GM12878 (cell line): ENCODE measurements around the gene POLD1. TPM values are rescaled to one million over a fixed set of nuclear protein-coding genes. Genes with fewer than 3 reads are reported as not detected.

Source experiments
- ATAC-seq: fragments of 200-7000 bp; cut with Tn5 transposase; 3 replicates; pipeline ENCODE4 v1.9.1; 2020; ENCODE audit warnings: mild to moderate bottlenecking, moderate library complexity
- BruUV-seq: library from RNA; stranded (reverse); fragments of 400-500 nt; replicated peaks from 2 replicates; lab custom pipeline; 2021; lab: Mats Ljungman, UMichigan
- CTCF ChIA-PET: fragments of 300-600 bp; sonication (Branson Sonifier 250); formaldehyde crosslinking; extraction: SDS; loops from one replicate; lab custom pipeline; 2021; ENCODE audit warnings: inconsistent platforms; lab: Yijun Ruan, JAX
- POLR2A ChIA-PET: fragments of 350-600 bp; formaldehyde crosslinking; extraction: SDS; loops from one replicate; lab custom pipeline; 2021; ENCODE audit warnings: inconsistent platforms; lab: Charles Lee
- RAD21 ChIA-PET: fragments of 300-600 bp; sonication (Branson Sonifier 250); formaldehyde crosslinking; loops from one replicate; lab custom pipeline; 2023; ENCODE audit warnings: antibody characterized with exemption; ENCODE audit not compliant: unreplicated experiment; lab: Charles Lee
- SMC1A ChIA-PET: fragments of 300-600 bp; sonication (Branson Sonifier 250); formaldehyde crosslinking; loops from one replicate; lab custom pipeline; 2023; ENCODE audit not compliant: unreplicated experiment, uncharacterized antibody; lab: Charles Lee
- DNase-seq: peaks from one replicate; pipeline ENCODE4 v3.0.0-alpha.2; 2011; ENCODE audit warnings: low read depth, low spot score
- FAIRE-seq: peaks from 3 replicates; lab custom pipeline; 2011; peaks lifted over from hg19 to GRCh38; lab: Jason Lieb, UNC
- H2AFZ ChIP-seq: 2 replicates; pipeline ENCODE4 v1.6.0; 2011; ENCODE audit warnings: low read depth, low read length, control low read depth; ENCODE audit not compliant: control insufficient read depth
- H3K27ac ChIP-seq: 2 replicates; pipeline ENCODE4 v1.5.1; 2011; ENCODE audit warnings: control low read depth; ENCODE audit not compliant: control insufficient read depth, insufficient read depth
- H3K27me3 ChIP-seq, 2 experiments: replicated peaks in 1 of 2; 2 replicates each; pipeline versions ENCODE4 v1.6.0 to v1.6.1; 2011; ENCODE audit warnings: low read length in 1 of 2; ENCODE audit not compliant: control insufficient read depth in 2 of 2, insufficient read depth in 2 of 2
- H3K36me3 ChIP-seq, 2 experiments: 2 replicates each; pipeline ENCODE4 v1.5.1; 2011; ENCODE audit warnings: low read length in 1 of 2; ENCODE audit not compliant: control insufficient read depth in 2 of 2, insufficient read depth in 2 of 2
- H3K4me1 ChIP-seq: 2 replicates; pipeline ENCODE4 v1.6.1; 2011; ENCODE audit warnings: mild to moderate bottlenecking, low read length, moderate library complexity, mixed read lengths; ENCODE audit not compliant: control insufficient read depth, insufficient read depth
- H3K4me2 ChIP-seq: 2 replicates; pipeline ENCODE4 v1.6.0; 2011; ENCODE audit warnings: control low read depth; ENCODE audit not compliant: control insufficient read depth, insufficient read depth
- H3K4me3 ChIP-seq: fragments of 200-600 bp; sonication (generic); 2 replicates; pipeline ENCODE4 v1.5.1; 2016
- H3K79me2 ChIP-seq: 2 replicates; pipeline ENCODE4 v1.6.0; 2011; ENCODE audit warnings: low read length; ENCODE audit not compliant: control insufficient read depth, insufficient read depth
- H3K9ac ChIP-seq: 2 replicates; pipeline ENCODE4 v1.8.0; 2011; ENCODE audit warnings: low read length, control low read depth, mixed read lengths; ENCODE audit not compliant: control insufficient read depth, insufficient read depth
- H3K9me3 ChIP-seq: replicated peaks from 3 replicates; pipeline ENCODE4 v1.5.1; 2011; ENCODE audit warnings: mild to moderate bottlenecking, low read length; ENCODE audit not compliant: control insufficient read depth, insufficient read depth
- H4K20me1 ChIP-seq: 2 replicates; pipeline ENCODE4 v1.6.0; 2011; ENCODE audit not compliant: control insufficient read depth, insufficient read depth
- CHD4 ChIP-seq: fragments of 200-600 bp; sonication (generic); IDR thresholded peaks from 2 replicates; pipeline ENCODE4 v1.6.1; 2016; ENCODE audit warnings: mild to moderate bottlenecking
- EZH2 ChIP-seq: IDR thresholded peaks from 2 replicates; pipeline ENCODE4 v1.6.1; 2012; ENCODE audit warnings: low read depth, mild to moderate bottlenecking, control low read depth, inconsistent platforms, low read length, borderline replicate concordance; ENCODE audit not compliant: control insufficient read depth
- IRF4 ChIP-seq: IDR thresholded peaks from 2 replicates; pipeline ENCODE4 v1.6.1; 2011; ENCODE audit warnings: low read depth, low read length
- MEF2A ChIP-seq: IDR thresholded peaks from 2 replicates; pipeline ENCODE4 v1.6.1; 2011; ENCODE audit warnings: low read depth, mild to moderate bottlenecking, low read length, moderate library complexity; ENCODE audit not compliant: insufficient read depth
- PAX5 ChIP-seq: IDR thresholded peaks from 2 replicates; pipeline ENCODE4 v1.6.1; 2011; ENCODE audit warnings: low read depth, low read length, borderline replicate concordance
- PBX3 ChIP-seq: IDR thresholded peaks from 2 replicates; pipeline ENCODE4 v1.6.1; 2011; ENCODE audit warnings: mild to moderate bottlenecking, low read depth, low read length, moderate library complexity; ENCODE audit not compliant: insufficient replicate concordance
- RAD51 ChIP-seq: fragments of 450-650 bp; IDR thresholded peaks from 2 replicates; pipeline ENCODE4 v1.6.1; 2016; ENCODE audit warnings: moderate library complexity, mild to moderate bottlenecking, inconsistent platforms
- SPI1 ChIP-seq: IDR thresholded peaks from 2 replicates; pipeline ENCODE4 v1.6.1; 2011; ENCODE audit warnings: low read depth, mild to moderate bottlenecking, low read length, moderate library complexity, borderline replicate concordance; ENCODE audit not compliant: insufficient read depth
- SREBF1 ChIP-seq: IDR thresholded peaks from 2 replicates; pipeline ENCODE4 v1.6.1; 2012; ENCODE audit warnings: mild to moderate bottlenecking, low read length
- SRF ChIP-seq, 2 experiments: IDR thresholded peaks; 2 replicates each; pipeline ENCODE4 v1.6.1; 2011; ENCODE audit warnings: low read depth in 2 of 2, low read length in 2 of 2, mild to moderate bottlenecking in 1 of 2, moderate library complexity in 1 of 2
- SUPT20H ChIP-seq: IDR thresholded peaks from 2 replicates; pipeline ENCODE4 v1.6.1; 2011; ENCODE audit warnings: low read depth, mild to moderate bottlenecking, low read length, moderate library complexity, borderline replicate concordance; ENCODE audit not compliant: control insufficient read depth
- ZBED1 ChIP-seq: IDR thresholded peaks from 2 replicates; pipeline ENCODE4 v1.6.1; 2016; ENCODE audit warnings: borderline replicate concordance
- ZNF207 ChIP-seq: fragments of 450-650 bp; IDR thresholded peaks from 2 replicates; pipeline ENCODE4 v1.6.1; 2014; ENCODE audit warnings: antibody characterized with exemption, mild to moderate bottlenecking, borderline replicate concordance
- WGBS: methylation state at CpG from one replicate; pipeline ENCODE4 v1.1.6; 2016; ENCODE audit warnings: low lambda C conversion rate; ENCODE audit not compliant: insufficient replicate concordance, insufficient coverage; ENCODE audit errors: missing lambda C conversion rate; 5-methylcytosine and 5-hydroxymethylcytosine counted together
- in situ Hi-C: fragments of 300-500 bp; cut with MboI; formaldehyde crosslinking; loops from 9 replicates; pipeline ENCODE4 v1.14.3; 2018; ENCODE audit warnings: mixed read lengths
- intact Hi-C: fragments of 100-400 bp; cut with micrococcal nuclease; formaldehyde crosslinking; loops from one replicate; pipeline ENCODE4 v1.14.2; 2022; ENCODE audit not compliant: unreplicated experiment
- polyA plus RNA-seq, 11 experiments: library from polyadenylated mRNA; depleted of rRNA in 4 of 11; unstranded in 6 of 11; stranded (reverse) in 5 of 11; fragments of >200 nt; fragmentation: Nextera tagmentation in 4 of 11; fragmentation: Illumina TruSeq in 1 of 11; extraction: Ambion mirVana in 4 of 11; extraction: Trizol in 1 of 11; gene quantifications; 1 replicate in 1 of 11; 2 replicates in 10 of 11; pipeline versions ENCODE4 v1.2.1 to v1.2.3, GENCODE V29; 2011 to 2016; ENCODE audit warnings: inconsistent platforms in 2 of 11, missing spikeins in 2 of 11, low read depth in 1 of 11
- total RNA-seq, 4 experiments: library from RNA; depleted of rRNA in 3 of 4; stranded (reverse); fragments of >200 nt in 3 of 4; fragmentation: Illumina TruSeq in 1 of 4; extraction: Trizol in 1 of 4; gene quantifications; 2 replicates each; pipeline versions ENCODE4 v1.2.1 to v1.2.3, GENCODE V29; 2013 to 2021
- TF ChIP-seq, protein P1 (sequence below): fragments of 450-650 bp; IDR thresholded peaks from 2 replicates; pipeline ENCODE4 v1.6.1; 2017; ENCODE audit warnings: mild to moderate bottlenecking
- TF ChIP-seq, protein P2 (sequence below): fragments of 450-650 bp; formaldehyde crosslinking; IDR thresholded peaks from 2 replicates; pipeline ENCODE4 v1.4.0; 2020; ENCODE audit warnings: mild to moderate bottlenecking, moderate library complexity

POLD1 gene
- total and polyA plus RNA-seq, 10 of the 15 experiments (the other 5 are each of a cell fraction or from before 2014, with no cell fraction given) = 0.76 to 165 (median 63.4) TPM

DNA sequence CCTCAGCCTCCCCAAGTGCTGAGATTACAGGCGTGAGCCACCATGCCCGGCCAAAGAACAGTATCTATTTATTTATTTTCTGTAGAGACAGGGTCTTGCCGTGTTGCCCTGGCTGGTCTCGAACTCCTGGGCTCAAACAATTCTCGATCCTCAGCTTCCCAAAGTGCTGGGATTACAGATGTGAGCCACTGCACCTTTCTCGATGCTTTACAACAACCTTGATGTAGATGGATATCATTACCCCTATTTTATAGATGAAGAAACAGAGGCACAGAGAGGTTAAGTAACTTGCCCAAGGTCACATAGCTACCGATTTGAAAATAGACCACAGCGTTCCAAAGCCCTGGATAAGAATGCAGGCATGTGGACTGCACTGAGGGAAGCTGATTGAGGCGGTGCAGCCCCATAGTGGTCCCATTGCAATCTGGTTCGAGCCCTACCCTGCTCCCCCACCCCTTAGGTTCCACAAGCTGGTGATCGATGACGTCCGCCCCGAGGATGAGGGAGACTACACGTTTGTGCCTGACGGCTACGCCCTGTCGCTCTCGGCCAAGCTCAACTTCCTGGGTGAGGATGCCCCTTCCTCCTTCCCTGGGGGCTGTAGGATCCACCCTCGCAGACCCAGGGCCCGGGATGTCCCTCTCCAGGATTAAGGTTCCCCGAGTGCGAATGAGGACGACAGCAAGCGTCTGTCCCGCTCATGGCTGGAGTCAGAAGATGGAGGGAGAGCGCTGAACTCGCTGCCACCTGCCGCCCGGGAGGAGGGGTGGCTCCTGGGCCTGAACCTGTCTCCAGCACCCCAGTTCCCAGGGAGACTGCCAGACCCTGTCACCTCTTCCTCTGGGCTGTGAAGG is 66.4 kb downstream of the POLD1 start (continued):
- TF ChIP-seq RAD51 (no peak), EZH2 (no peak)

- DNase-seq (no peak), FAIRE-seq (no peak), ATAC-seq (no peak)
- ChIA-PET POLR2A (no interaction called here), SMC1A (no interaction called here), CTCF (interaction anchor here (1.0 to 1.4 kb wide), 2 partner anchors 10 kb away, joined by 3 to 4 read pairs; no protein-coding TSS in a partner anchor), RAD21 (no interaction called here)
- no peak overlapping the region for H3K27ac ChIP-seq
- no peaks in the 10 kb centered on the region for H4K20me1 ChIP-seq
- in situ Hi-C loops (no loop called here), intact Hi-C loops (no loop called here)
- WGBS = 82% methylated on average over 2 of the region's 13 CpGs
- no TSS peak for BruUV-seq
- H3K27me3 ChIP-seq = no peaks in the 10 kb centered on the region
- no peak overlapping the region for H3K9ac ChIP-seq
- no peaks in the 10 kb centered on the region for H3K4me1 ChIP-seq
- no peak overlapping the region for H2AFZ ChIP-seq
- no peak overlapping the region for H3K4me2 ChIP-seq
- no peaks in the 10 kb centered on the region for H3K9me3 ChIP-seq
- no peaks in the 10 kb centered on the region for H3K36me3 ChIP-seq
- no peaks in the 10 kb centered on the region for H3K79me2 ChIP-seq
- H3K4me3 ChIP-seq = no peak overlapping the region
- TF ChIP-seq SREBF1 = no peak
- TF ChIP-seq PAX5 = no peak
- TF ChIP-seq MEF2A = no peak
- no peak for TF ChIP-seq PBX3
- no peak for TF ChIP-seq SUPT20H
- TF ChIP-seq, protein P1, sequence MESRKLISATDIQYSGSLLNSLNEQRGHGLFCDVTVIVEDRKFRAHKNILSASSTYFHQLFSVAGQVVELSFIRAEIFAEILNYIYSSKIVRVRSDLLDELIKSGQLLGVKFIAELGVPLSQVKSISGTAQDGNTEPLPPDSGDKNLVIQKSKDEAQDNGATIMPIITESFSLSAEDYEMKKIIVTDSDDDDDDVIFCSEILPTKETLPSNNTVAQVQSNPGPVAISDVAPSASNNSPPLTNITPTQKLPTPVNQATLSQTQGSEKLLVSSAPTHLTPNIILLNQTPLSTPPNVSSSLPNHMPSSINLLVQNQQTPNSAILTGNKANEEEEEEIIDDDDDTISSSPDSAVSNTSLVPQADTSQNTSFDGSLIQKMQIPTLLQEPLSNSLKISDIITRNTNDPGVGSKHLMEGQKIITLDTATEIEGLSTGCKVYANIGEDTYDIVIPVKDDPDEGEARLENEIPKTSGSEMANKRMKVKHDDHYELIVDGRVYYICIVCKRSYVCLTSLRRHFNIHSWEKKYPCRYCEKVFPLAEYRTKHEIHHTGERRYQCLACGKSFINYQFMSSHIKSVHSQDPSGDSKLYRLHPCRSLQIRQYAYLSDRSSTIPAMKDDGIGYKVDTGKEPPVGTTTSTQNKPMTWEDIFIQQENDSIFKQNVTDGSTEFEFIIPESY = no peak
- TF ChIP-seq, protein P2, sequence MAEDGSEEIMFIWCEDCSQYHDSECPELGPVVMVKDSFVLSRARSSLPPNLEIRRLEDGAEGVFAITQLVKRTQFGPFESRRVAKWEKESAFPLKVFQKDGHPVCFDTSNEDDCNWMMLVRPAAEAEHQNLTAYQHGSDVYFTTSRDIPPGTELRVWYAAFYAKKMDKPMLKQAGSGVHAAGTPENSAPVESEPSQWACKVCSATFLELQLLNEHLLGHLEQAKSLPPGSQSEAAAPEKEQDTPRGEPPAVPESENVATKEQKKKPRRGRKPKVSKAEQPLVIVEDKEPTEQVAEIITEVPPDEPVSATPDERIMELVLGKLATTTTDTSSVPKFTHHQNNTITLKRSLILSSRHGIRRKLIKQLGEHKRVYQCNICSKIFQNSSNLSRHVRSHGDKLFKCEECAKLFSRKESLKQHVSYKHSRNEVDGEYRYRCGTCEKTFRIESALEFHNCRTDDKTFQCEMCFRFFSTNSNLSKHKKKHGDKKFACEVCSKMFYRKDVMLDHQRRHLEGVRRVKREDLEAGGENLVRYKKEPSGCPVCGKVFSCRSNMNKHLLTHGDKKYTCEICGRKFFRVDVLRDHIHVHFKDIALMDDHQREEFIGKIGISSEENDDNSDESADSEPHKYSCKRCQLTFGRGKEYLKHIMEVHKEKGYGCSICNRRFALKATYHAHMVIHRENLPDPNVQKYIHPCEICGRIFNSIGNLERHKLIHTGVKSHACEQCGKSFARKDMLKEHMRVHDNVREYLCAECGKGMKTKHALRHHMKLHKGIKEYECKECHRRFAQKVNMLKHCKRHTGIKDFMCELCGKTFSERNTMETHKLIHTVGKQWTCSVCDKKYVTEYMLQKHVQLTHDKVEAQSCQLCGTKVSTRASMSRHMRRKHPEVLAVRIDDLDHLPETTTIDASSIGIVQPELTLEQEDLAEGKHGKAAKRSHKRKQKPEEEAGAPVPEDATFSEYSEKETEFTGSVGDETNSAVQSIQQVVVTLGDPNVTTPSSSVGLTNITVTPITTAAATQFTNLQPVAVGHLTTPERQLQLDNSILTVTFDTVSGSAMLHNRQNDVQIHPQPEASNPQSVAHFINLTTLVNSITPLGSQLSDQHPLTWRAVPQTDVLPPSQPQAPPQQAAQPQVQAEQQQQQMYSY (CRISPR knock-in tag) = no peak
- TF ChIP-seq SRF (IDR thresholded peaks at IDR 0.05; ENCODE audit: low read depth in 2 of 2, low read length in 2 of 2) = no peak
- TF ChIP-seq ZBED1 = no peak
- TF ChIP-seq ZNF207 = no peak
- TF ChIP-seq IRF4 = no peak
- TF ChIP-seq SPI1 = no peak
- TF ChIP-seq CHD4 = no peak
These were observed 67.0 kb downstream of the POLD1 start for GRCh38 chr19:50451223-50451534.
